H1 (cell line): ENCODE results near the gene GNRHR. TPM values are rescaled to one million over a fixed set of nuclear protein-coding genes. Genes with fewer than 3 reads are reported as not detected.

Source experiments
- CTBP2 ChIP-seq: IDR thresholded peaks from 2 replicates; pipeline ENCODE4 v1.7.0; 2011; ENCODE audit warnings: borderline replicate concordance, mild to moderate bottlenecking, moderate library complexity, mixed read lengths, low read length; ENCODE audit not compliant: insufficient read depth, insufficient read length
- E2F6 ChIP-seq: IDR thresholded peaks from 2 replicates; pipeline ENCODE4 v1.6.1; 2012; ENCODE audit warnings: inconsistent platforms
- EGR1 ChIP-seq: IDR thresholded peaks from 2 replicates; pipeline ENCODE4 v1.6.1; 2011; ENCODE audit warnings: low read depth, low read length, borderline replicate concordance
- EZH2 ChIP-seq: fragments of 200-600 bp; sonication (generic); IDR thresholded peaks from 2 replicates; pipeline ENCODE4 v1.7.1; 2012; ENCODE audit warnings: low read depth, mild to moderate bottlenecking, moderate library complexity, low read length, inconsistent platforms; ENCODE audit not compliant: severe bottlenecking
- JUND ChIP-seq: IDR thresholded peaks from 2 replicates; pipeline ENCODE4 v1.6.1; 2011; ENCODE audit warnings: mild to moderate bottlenecking, improper control_type of control experiment, low read length
- TCF12 ChIP-seq: IDR thresholded peaks from 2 replicates; pipeline ENCODE4 v1.6.1; 2011; ENCODE audit warnings: low read depth, mild to moderate bottlenecking, low read length
- polyA plus RNA-seq, 7 experiments: library from polyadenylated mRNA; depleted of rRNA in 3 of 7; stranded (reverse) in 5 of 7; unstranded in 2 of 7; fragments of >200 nt in 5 of 7; fragments of 200-250 nt in 2 of 7; gene quantifications; 1 replicate in 5 of 7; 2 replicates in 1 of 7; 4 replicates in 1 of 7; pipeline versions ENCODE4 v1.2.1 to v1.2.3, GENCODE V29; 2011 to 2013; ENCODE audit warnings: missing spikeins in 2 of 7, mixed read lengths in 2 of 7
- total RNA-seq: library from RNA; stranded (reverse); fragmentation: NEBNext Ultra II Directional; extraction: Animal tissue kit (Norgen Biotek cat#: 25700); gene quantifications from 2 replicates; pipeline ENCODE4 v1.2.1, GENCODE V29; 2021

Gene GNRHR
- total and polyA plus RNA-seq, 2 of the 8 experiments (the other 6 are each of a cell fraction or from before 2014, with no cell fraction given): not detected

GRCh38 chr4:67694662-67695061 lies 59.5 kb downstream of the GNRHR start (continued):
- TF ChIP-seq E2F6 (no peak), JUND (no peak), EZH2 (no peak), CTBP2 (no peak), EGR1 (no peak), TCF12 (no peak)
